ENCODE data around the gene KRI1. TPM values are rescaled to one million over a fixed set of nuclear protein-coding genes. Genes with fewer than 3 reads are reported as not detected.

KRI1 gene
- polyA plus RNA-seq, 1 of the 3 experiments (the other 2 are of a cell fraction): 26.7 TPM

DNA sequence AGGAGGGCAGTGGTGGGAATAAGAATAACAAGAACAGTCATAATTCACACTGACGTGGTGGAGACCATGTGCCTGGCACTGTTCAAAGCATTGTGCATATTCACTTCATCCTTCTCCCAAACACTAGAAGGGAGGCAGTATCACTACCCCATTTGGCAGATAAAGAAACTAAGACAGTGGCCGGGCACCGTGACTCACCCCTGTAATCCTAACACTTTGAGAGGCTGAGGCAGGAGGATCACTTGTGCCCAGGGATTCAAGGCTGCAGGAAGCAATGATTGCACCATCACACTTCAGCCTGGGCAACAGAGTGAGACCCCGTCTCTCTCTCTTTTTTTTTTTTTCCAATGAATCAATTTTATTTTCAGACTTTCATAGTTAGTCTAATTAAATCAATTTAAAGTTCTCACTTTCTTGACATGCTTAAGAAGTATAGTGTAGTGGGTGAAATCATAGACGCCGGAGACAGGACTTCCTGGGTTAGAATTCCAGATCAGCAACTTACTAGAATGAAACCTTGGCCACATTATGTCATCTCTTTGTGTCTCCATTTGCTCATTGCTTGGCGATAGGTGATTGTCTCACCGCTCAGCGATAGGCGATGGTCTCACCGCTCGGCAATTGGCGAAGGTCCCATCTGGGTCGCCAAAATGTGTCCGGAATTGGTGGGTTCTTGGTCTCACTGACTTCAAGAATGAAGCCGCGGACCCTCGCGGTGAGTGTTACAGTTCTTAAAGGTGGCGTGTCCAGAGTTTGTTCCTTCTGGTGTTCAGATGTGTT is 27.4 kb downstream of the KRI1 start:
- 45% methylated on average over 14 of the region's 20 CpGs for WGBS (ENCODE audit: low lambda C conversion rate)
- Histone ChIP-seq H3K4me2 (no peak overlapping the region), H3K4me3 (ENCODE audit: low read depth in 2 of 2, low read length in 1 of 2) (no peak overlapping the region), H3K79me2 (ENCODE audit: insufficient read depth) (no peaks in the 10 kb centered on the region), H3K9me3 (no peaks in the 10 kb centered on the region), H3K9me2 (no peaks in the 10 kb centered on the region), H3K27me3 (ENCODE audit: insufficient read depth) (peaks cover 26% of the 10 kb centered on the region; the same call in 1 of the 2 replicates), H2AFZ (ENCODE audit: low read depth) (no peak overlapping the region), H4K20me1 (ENCODE audit: insufficient read depth) (no peaks in the 10 kb centered on the region), H3K27ac (ENCODE audit: low read depth in 2 of 2, low read length in 1 of 2) (no peak overlapping the region), H3F3A (replicated peaks; ENCODE audit: insufficient read depth) (peaks cover 14% of the 10 kb centered on the region), H3K36me3 (replicated peaks in 1 of 2; ENCODE audit: control insufficient read depth in 1 of 2, insufficient read depth in 2 of 2, low read length in 1 of 2) (no peaks in the 10 kb centered on the region), H3K4me1 (ENCODE audit: control insufficient read depth in 1 of 2, insufficient read depth in 2 of 2, low read depth in 1 of 2, low read length in 1 of 2) (no peaks in the 10 kb centered on the region; a peak in 1 of 4 replicates), H3K9ac (no peak overlapping the region)
- ChIA-PET POLR2A (no interaction called here), CTCF (interaction anchor here (1.3 kb wide), 1 partner anchor 55 kb away, joined by 4 read pairs; no protein-coding TSS in a partner anchor)
- TF ChIP-seq TCF12 (IDR thresholded peaks at IDR 0.05) (no peak), CTCF (IDR thresholded peaks at IDR 0.05) (no peak), EP300 (IDR thresholded peaks at IDR 0.05; ENCODE audit: borderline replicate concordance in 1 of 2, low read depth in 1 of 2, low read length in 1 of 2) (no peak), GATA2 (CRISPR knock-in tag; IDR thresholded peaks at IDR 0.05) (no peak), RCOR1 (IDR thresholded peaks at IDR 0.05; ENCODE audit: low read length) (no peak), EZH2phosphoT487 (IDR thresholded peaks at IDR 0.05; ENCODE audit: borderline replicate concordance, low read depth) (no peak), RAD21 (IDR thresholded peaks at IDR 0.05; ENCODE audit: low read length) (no peak), FOSL2 (IDR thresholded peaks at IDR 0.05; ENCODE audit: borderline replicate concordance, low read depth) (no peak), USF2 (IDR thresholded peaks at IDR 0.05; ENCODE audit: borderline replicate concordance, low read depth, low read length) (no peak), MEF2A (IDR thresholded peaks at IDR 0.05; ENCODE audit: borderline replicate concordance, low read depth) (no peak), FOXJ3 (CRISPR knock-in tag; IDR thresholded peaks at IDR 0.05) (no peak), TEAD4 (IDR thresholded peaks at IDR 0.05; ENCODE audit: borderline replicate concordance, insufficient read depth) (no peak), TAF1 (IDR thresholded peaks at IDR 0.05; ENCODE audit: borderline replicate concordance, low read depth, low read length) (no peak), ELF1 (IDR thresholded peaks at IDR 0.05) (no peak), SIN3A (IDR thresholded peaks at IDR 0.05; ENCODE audit: borderline replicate concordance, low read depth, low read length) (no peak), MXI1 (IDR thresholded peaks at IDR 0.05; ENCODE audit: low read depth, low read length) (no peak), IRF3 (IDR thresholded peaks at IDR 0.05; ENCODE audit: low read depth, low read length) (no peak), JUND (IDR thresholded peaks at IDR 0.05) (no peak)
- TF ChIP-seq, protein P1, sequence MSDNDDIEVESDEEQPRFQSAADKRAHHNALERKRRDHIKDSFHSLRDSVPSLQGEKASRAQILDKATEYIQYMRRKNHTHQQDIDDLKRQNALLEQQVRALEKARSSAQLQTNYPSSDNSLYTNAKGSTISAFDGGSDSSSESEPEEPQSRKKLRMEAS (IDR thresholded peaks at IDR 0.05; ENCODE audit: low read depth): no peak
- TF ChIP-seq, protein P2, sequence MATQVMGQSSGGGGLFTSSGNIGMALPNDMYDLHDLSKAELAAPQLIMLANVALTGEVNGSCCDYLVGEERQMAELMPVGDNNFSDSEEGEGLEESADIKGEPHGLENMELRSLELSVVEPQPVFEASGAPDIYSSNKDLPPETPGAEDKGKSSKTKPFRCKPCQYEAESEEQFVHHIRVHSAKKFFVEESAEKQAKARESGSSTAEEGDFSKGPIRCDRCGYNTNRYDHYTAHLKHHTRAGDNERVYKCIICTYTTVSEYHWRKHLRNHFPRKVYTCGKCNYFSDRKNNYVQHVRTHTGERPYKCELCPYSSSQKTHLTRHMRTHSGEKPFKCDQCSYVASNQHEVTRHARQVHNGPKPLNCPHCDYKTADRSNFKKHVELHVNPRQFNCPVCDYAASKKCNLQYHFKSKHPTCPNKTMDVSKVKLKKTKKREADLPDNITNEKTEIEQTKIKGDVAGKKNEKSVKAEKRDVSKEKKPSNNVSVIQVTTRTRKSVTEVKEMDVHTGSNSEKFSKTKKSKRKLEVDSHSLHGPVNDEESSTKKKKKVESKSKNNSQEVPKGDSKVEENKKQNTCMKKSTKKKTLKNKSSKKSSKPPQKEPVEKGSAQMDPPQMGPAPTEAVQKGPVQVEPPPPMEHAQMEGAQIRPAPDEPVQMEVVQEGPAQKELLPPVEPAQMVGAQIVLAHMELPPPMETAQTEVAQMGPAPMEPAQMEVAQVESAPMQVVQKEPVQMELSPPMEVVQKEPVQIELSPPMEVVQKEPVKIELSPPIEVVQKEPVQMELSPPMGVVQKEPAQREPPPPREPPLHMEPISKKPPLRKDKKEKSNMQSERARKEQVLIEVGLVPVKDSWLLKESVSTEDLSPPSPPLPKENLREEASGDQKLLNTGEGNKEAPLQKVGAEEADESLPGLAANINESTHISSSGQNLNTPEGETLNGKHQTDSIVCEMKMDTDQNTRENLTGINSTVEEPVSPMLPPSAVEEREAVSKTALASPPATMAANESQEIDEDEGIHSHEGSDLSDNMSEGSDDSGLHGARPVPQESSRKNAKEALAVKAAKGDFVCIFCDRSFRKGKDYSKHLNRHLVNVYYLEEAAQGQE (IDR thresholded peaks at IDR 0.05; ENCODE audit: low read depth, low read length): no peak
- no peak for DNase-seq

Data from SK-N-SH (cell line).